Fibroblast of lung (primary cell): ENCODE measurements around the gene MYH9.

ENCODE experiments used
- EZH2 ChIP-seq: IDR thresholded peaks from 2 replicates; pipeline ENCODE4 v1.5.1; 2012; ENCODE audit warnings: low read length, control low read depth, mild to moderate bottlenecking; ENCODE audit errors: missing control alignments
- TF ChIP-seq, protein P1 (sequence below), 2 donors: IDR thresholded peaks in 1 of 2; conservative IDR thresholded peaks in 1 of 2; 1 replicate in 1 of 2; 2 replicates in 1 of 2; pipeline ENCODE4 v1.5.1; 2011 to 2012; ENCODE audit warnings: low read length in 2 of 2, control low read depth in 1 of 2, inconsistent platforms in 1 of 2, low read depth in 1 of 2, mild to moderate bottlenecking in 1 of 2

DNA sequence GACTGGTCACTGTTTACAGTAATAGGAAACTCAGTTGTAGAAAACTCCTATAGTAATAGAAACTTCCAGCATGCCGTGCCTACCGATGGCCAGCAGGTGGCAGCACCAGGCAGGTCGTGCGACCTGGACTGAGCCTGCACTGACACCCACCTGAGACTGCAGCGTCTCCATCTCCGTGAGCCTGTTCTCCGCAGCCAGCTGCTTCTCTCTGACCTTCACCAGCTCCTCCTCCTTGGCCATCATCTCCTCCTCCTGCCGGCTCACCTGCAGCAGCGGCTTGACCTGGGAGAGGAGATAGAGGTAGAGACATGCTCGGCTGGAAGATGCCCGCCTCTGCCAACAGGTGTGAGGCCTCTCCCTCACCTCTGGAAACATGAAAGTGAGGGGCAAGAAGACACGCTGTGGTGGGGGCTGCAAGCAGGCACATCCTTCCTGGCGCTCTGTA, 86.4 kb downstream of the MYH9 start:
- TF ChIP-seq, protein P1, sequence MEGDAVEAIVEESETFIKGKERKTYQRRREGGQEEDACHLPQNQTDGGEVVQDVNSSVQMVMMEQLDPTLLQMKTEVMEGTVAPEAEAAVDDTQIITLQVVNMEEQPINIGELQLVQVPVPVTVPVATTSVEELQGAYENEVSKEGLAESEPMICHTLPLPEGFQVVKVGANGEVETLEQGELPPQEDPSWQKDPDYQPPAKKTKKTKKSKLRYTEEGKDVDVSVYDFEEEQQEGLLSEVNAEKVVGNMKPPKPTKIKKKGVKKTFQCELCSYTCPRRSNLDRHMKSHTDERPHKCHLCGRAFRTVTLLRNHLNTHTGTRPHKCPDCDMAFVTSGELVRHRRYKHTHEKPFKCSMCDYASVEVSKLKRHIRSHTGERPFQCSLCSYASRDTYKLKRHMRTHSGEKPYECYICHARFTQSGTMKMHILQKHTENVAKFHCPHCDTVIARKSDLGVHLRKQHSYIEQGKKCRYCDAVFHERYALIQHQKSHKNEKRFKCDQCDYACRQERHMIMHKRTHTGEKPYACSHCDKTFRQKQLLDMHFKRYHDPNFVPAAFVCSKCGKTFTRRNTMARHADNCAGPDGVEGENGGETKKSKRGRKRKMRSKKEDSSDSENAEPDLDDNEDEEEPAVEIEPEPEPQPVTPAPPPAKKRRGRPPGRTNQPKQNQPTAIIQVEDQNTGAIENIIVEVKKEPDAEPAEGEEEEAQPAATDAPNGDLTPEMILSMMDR (conservative IDR thresholded peaks at IDR 0.05 in 1 of 2, IDR thresholded peaks at IDR 0.05 in 1 of 2; ENCODE audit: low read depth in 1 of 2, low read length in 2 of 2) = peak; percentile 79 to 95
- no peak for TF ChIP-seq EZH2
